NCI-H146 (cell line): Measurements from ENCODE around the gene FBXO48.

Source experiments
- DNase-seq: peaks from one replicate; lab custom pipeline; 2025; lab: John Stamatoyannopoulos, UW

FBXO48 gene

DNA sequence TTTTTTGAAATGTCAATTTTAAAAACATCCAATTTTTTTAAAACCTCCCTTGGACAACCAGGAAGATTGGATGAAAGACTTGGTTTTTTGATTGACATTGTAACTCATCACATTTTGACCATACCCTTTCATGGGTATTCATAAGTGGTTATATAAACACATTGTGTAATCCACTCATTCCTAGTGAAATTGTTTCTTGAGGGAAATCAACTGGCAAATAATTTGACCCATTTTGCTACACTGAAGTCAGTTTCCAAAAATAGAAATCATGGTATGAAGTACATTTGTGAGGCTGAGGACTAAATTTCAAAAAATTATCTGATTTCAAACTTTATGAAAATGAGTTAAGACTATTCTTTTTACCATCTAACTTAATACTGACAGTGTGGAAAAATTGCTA, 31.5 kb downstream of the FBXO48 start:
- DNase-seq, result no peak

GRCh38 chr2:68434981-68435380, 32.1 kb downstream of the FBXO48 start:
- no peak for DNase-seq

DNA sequence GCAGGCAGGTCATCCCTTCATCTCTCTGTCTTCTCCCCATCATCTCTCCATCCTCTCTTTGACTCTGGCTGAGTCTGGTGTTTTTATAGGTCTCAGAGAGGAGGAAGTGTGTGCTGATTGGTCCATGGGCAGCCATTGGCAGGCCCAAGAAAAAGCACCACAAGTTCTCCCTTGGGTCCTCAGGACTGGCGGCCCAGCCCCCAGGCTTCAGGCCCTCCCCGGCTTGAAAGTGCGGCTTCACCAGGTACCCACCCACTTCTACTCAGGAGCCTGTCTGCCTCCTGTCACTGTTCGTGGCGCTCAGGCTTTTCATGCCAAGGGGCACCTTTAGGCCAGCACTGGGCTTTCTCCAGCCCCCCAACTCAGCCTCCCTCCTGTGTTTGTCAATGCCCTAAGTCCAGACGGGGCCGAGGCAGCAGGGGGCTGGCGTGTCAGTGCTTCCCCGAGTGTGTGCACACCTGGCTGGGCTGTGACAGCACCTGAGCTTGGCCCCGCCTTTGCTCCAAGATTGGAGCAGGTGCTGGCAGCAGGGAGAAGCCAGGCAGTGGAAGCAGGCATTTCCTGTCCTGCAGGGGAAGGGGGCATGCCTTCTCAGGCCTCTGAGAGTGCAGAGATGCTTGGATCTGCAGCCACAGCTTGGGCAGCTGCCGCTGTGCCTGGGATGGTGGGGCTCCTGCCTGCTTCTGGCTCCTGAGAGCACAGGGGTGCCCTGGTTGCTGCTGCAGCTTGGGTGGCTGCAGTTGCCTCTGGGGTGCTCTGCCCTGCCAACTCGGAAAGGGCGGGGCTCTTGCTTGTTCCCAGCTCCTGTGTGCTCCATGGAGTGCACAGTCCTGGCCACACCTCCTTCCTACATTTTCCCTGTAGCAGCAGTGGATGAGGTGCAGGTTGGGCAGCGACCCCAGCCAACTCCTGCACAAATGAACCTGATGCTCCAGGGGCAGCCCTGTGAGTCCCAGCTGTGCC, 34.1 kb downstream of the FBXO48 start:
- peak; percentile 80 for DNase-seq

DNA sequence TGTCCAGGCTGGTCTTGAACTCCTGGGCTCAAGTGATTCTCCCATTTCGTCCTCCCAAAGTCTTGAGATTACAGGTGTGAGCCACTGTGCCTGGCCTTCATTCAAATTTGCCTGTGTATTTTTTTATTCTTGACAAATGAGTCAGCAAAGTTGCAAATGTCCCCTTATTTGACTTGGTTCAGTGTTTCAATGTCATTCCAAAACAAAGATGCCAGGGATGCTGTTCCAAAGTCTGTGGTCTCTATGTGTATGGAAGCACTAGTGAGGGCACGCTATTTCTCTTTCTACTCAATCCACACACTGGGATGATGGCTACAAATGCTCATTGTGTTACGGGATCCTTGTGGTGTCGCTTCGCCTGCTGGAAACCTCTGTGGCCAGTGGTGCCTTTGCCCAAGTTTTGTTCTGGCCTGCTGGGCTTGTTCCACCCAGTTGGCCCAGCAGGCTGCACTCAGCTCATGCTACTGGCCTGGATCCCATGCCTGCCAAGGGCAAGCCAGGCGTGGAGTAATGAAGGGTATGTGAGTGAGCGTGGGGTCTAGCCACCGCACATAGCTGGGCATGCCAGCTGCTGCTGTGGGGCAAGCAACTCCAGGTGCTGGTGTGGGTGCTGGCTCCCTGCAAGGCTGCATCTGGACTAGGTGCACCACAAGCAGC, 35.6 kb downstream of the FBXO48 start:
- DNase-seq, result no peak

- no peak for DNase-seq
Measured at GRCh38 chr2:68429311-68429826, 37.7 kb downstream of the FBXO48 start.

DNA sequence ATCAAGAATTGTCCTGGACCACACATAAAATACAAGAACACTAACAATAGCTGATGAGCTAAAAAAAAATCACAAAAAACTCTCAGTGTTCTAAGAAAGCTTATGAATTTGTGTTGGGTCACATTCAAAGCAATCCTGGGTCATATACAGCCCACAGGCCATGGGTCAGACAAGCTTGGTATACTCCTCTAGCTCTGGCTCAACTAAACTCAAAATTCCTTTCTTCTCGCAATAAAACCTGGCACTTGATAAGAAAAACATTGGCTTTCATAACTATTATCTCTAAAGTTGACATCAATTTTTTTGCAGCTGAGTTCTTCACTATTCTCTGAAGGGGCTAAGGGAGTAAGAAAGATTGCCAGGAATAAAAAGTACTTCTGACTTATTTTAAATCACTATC, 38.3 kb downstream of the FBXO48 start:
- DNase-seq, result no peak

- DNase-seq, result no peak
Measured at GRCh38 chr2:68428126-68428525, 39.0 kb downstream of the FBXO48 start.

DNA sequence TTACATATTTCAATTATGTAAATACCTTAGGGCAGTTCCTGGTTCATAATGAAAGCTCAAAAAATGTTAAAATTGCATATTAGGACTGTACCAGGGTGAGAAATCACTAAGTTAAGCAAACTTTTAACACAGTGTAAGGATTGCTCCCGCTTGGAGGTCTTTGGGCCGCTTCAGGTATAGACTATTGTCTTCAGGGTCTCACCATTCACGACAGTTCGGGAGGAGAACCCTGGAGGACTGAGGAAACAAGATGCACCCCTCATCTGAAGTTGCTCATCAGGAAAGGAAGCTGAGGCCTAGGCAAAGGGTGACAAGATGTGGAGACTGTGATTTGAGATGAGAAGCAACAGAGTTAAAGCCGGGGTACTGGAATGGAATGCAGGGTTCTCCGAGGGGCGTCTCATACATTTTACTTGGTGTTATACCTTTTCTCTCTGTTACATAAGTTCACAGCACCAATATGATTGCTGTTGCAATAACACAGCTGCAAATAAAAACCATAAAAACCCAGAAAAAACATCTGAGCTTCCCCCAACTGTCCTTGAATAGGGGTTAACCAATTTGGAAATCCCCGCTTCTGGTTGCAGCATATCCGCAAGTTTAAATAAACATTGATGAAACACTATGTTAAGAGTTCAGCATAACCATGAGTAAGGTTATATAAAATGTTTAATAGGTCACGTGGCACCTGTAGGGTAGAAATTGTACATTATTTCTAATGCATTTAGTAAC, 40.1 kb downstream of the FBXO48 start:
- DNase-seq, result no peak

GRCh38 chr2:68426446-68426845, 40.6 kb downstream of the FBXO48 start:
- no peak for DNase-seq

DNA sequence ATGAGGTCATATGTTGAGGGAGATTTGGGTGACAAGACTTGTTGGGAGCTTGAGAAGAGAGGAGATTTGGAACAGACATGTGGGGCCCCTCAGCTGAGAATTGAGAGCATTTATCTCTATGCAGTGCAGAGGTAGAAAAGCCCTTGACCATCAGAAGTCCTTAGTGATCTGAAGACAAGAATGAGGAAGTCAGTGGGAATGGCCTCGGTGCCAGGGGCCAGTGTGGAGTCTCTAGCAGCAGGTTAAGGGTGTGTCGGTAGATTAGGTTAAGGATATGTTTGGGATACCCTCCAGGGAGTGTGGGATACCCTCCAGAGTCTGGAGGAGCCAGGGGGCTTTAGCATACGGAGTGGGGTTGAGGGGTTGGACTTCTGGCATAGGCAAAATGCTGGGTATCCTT, 41.6 kb downstream of the FBXO48 start:
- DNase-seq, result no peak

DNA sequence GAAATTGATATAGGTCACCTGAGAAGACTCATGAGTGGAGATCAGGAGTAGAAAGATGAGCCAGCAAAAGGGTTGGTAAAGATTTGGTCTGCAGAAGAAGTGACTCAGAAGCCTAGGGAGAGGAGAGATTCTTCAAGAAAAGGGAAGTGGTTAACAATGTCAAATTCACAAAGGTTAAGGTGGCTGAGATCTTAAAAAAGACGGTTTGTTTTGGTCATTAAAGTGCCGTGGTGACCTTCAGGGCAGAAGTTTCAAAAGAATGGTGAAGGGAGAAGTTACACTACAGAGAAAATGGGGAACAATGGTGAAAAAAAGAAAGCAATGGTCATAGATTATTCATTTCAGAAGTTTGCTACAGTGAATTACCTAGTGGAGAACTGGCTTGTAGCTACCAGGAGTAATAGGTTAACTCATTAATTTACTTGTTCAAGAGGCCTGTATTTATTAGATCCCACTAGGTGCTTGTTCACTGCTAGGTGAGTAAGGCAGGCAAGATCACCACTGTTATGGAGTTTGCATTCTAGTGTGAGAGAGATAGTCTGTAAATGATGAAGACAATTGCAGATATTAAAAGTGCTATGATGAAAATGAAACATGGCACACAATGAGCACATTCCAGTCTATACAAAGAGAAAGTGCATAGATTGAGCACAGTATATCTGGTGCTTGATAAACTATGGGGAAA, 43.0 kb downstream of the FBXO48 start:
- no peak for DNase-seq

DNA sequence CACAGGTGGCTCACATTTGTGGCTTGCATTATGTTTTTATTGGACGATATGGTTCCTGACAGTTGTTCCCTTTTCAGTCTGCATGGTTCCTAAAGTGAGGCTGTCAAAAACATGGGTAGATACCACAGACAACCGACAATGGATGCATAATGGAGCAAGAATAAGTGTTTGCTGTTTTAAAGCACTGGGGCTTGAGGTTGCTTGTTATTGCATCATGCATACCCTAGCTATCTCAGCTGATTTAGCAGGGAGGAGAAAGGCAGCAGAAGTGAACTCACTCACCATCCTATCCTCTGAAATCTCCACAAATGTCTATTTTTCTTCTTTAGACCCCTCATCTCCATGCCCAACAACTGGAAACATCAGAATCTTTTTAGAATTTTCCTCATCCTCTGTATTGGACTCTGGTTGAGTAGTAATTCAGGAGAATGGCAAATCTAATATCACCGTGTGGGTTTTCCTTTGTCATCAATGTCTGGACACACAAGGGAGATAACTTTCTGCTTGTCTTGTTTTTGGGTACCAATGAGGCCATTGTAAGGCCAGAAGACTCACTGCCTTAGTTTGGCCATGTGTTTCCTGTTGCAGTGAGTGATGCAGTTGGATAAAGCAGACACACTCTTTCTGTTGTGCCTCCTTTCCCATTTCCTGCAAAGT, 46.7 kb downstream of the FBXO48 start:
- DNase-seq, result no peak

GRCh38 chr2:68418855-68419254, 48.2 kb downstream of the FBXO48 start:
- no peak for DNase-seq

DNA sequence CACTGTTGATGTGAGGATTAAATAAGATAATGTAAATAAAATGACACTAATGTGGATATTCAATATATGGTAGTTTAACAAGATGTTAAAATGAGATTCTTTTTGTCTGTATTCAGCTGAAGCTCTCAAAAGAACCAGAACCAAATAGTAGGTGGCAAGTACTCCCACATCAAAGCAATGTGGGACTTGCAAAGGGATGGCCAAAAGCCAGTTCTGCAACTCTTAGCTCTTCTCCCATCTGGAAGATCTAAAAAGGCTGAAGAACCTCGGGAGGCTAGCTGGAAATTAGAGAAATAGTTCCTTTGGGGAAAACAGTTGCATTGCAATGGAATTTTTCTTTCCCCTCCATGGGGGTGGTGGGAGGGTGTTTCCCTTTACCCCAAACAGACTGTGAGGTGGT, 48.7 kb downstream of the FBXO48 start:
- DNase-seq, result no peak

DNA sequence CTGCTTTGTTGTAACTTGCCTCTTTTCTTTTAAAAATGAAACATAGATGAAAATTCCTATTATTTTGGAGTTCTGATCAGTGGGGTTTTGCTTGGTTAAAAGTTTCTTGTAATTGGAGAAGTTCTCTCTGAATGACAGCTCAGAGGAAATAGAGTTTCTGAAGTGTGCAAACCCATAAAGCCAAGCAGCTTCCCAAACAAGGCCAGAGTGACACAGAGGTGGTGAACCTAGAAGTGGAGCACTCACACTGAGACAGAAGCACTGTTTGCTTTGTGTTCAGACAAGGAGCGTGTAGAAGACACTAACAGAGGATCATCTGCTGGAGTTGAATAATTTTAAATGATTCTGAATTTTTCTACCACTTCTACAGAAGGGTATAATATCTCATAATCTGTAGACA, 49.2 kb downstream of the FBXO48 start:
- no peak for DNase-seq

DNA sequence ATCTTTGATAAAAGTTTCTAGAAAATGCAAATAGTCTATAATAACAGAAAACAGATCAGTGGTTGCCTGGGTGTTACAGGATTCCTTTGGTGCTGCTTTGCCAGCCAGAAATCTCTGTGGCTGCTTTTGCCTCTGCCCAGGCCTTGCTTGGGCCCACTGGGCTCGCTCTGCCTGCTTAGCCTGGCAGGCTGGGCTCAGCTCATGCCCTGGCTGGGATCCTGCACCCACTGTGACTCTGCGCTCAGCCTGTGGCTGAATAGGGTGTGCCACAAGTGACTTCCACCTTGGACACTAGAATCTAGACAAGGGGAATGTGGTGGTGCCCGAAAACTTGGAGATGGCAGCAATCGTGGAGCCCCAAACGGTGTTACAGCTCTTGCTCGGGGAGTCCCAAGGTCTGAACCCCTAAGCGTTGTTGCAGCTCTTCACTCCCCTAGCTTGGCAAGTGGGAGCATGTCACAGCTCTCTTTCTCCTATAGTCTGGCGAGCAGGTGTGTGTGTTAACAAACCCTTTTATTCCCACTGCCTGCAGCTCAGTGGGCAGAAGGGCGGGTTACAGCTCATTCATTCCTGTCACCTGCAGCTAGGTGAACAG, 50.9 kb downstream of the FBXO48 start:
- peak; percentile 39 for DNase-seq

DNA sequence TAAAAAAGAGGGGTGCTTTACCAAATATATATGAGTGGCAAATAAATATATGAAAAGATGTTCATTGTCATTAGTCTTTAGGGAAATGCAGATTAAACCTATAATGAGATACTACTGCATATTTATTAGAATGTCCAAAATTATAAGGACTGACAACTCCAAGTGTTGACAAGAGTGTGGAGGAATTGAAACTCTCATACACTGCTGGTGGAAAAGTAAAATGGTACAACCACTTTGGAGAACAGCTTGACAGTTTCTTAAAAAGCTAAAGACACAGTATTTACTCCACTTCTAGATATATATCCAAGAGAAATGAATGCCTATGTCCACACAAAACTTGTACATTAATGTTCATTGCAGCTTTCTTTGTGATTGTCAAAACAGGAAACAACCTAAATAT, 51.6 kb downstream of the FBXO48 start:
- DNase-seq, result no peak

GRCh38 chr2:68414876-68415275, 52.2 kb downstream of the FBXO48 start:
- DNase-seq, result no peak

- DNase-seq, result no peak
Measured at GRCh38 chr2:68414452-68414851, 52.6 kb downstream of the FBXO48 start.

DNA sequence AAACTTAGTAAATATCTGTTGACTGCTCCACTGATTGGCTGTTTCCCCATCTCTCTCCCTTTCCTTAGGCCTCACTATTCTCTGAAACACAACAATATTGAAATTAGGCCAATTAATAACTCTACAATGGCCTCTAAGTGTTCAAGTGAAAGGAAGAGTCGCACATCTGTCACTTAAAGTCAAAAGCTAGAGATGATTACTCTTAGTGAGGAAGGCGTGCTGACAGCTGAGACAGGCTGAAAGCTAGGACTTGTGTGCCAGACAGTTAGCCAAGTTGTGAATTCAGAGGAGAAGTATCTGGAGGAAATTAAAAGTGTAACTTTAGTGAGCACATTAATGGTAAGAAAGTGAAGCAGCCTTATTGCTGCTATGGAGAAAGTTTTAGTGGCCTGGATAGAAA, 53.6 kb downstream of the FBXO48 start:
- DNase-seq, result no peak
